Natural killer cell (primary cell): ENCODE measurements around the gene CCSAP. TPM values are rescaled to one million over a fixed set of nuclear protein-coding genes. Genes with fewer than 3 reads are reported as not detected.
"Not testable (repeated sequence)": the region's sequence is repeated elsewhere in the genome, so short reads cannot be mapped to it uniquely, and the experiment has no call there.

Source experiments
- ATAC-seq, 3 donors: fragments of 150-1000 bp in 2 of 3; fragments of 200-7000 bp in 1 of 3; cut with Tn5 transposase; 1 replicate in 1 of 3; 2 replicates in 2 of 3; pipeline ENCODE4 v1.10.0; 2021; ENCODE audit warnings: mild to moderate bottlenecking in 2 of 3, moderate library complexity in 2 of 3
- DNase-seq, 2 donors: peaks; one replicate each; pipeline versions ENCODE4 v3.0.0 to v3.0.0-alpha.2; 2013 to 2021; ENCODE audit warnings: mixed read lengths in 1 of 2
- H3K27ac ChIP-seq: one replicate; pipeline ENCODE4 v1.5.1; 2013; ENCODE audit warnings: mild to moderate bottlenecking, low read length
- H3K27me3 ChIP-seq: one replicate; pipeline ENCODE4 v1.6.1; 2013; ENCODE audit warnings: low read length; ENCODE audit not compliant: control insufficient read depth, insufficient read depth
- H3K36me3 ChIP-seq: one replicate; pipeline ENCODE4 v1.6.1; 2013; ENCODE audit warnings: low read length; ENCODE audit not compliant: control insufficient read depth, insufficient read depth
- H3K4me1 ChIP-seq: one replicate; pipeline ENCODE4 v1.6.1; 2013; ENCODE audit warnings: low read length; ENCODE audit not compliant: control insufficient read depth, insufficient read depth
- H3K4me3 ChIP-seq: one replicate; pipeline ENCODE4 v1.5.1; 2013; ENCODE audit warnings: low read length
- H3K9me3 ChIP-seq: one replicate; pipeline ENCODE4 v1.6.1; 2013; ENCODE audit warnings: low read length; ENCODE audit not compliant: control insufficient read depth, insufficient read depth
- H3K27ac Mint-ChIP-seq, 2 donors: one replicate each; pipeline ENCODE4 v1.8.0; 2022; ENCODE audit warnings: mild to moderate bottlenecking in 2 of 2, mixed read lengths in 2 of 2, moderate library complexity in 1 of 2
- H3K27me3 Mint-ChIP-seq, 2 donors: one replicate each; pipeline ENCODE4 v1.8.0; 2022; ENCODE audit warnings: low read depth in 2 of 2, mixed read lengths in 2 of 2
- H3K36me3 Mint-ChIP-seq: one replicate; pipeline ENCODE4 v1.8.0; 2022; ENCODE audit warnings: mixed read lengths
- H3K4me1 Mint-ChIP-seq, 2 donors: one replicate each; pipeline ENCODE4 v1.8.0; 2022; ENCODE audit warnings: mixed read lengths in 2 of 2
- H3K4me3 Mint-ChIP-seq: one replicate; pipeline ENCODE4 v1.8.0; 2022; ENCODE audit warnings: mild to moderate bottlenecking, moderate library complexity, mixed read lengths
- H3K9me3 Mint-ChIP-seq, 2 donors: one replicate each; pipeline ENCODE4 v1.8.0; 2022; ENCODE audit warnings: mixed read lengths in 2 of 2
- CTCF ChIP-seq: fragments of 200-600 bp; IDR thresholded peaks from one replicate; pipeline ENCODE4 v1.8.0; 2022; ENCODE audit warnings: antibody characterized with exemption
- WGBS: methylation state at CpG from one replicate; pipeline ENCODE4 v1.1.7; 2013; ENCODE audit warnings: missing lambda C conversion rate; ENCODE audit not compliant: insufficient coverage; 5-methylcytosine and 5-hydroxymethylcytosine counted together
- intact Hi-C: fragments of 100-400 bp; cut with micrococcal nuclease; formaldehyde crosslinking; loops from one replicate; pipeline ENCODE4 v1.14.2; 2022
- total RNA-seq, 4 donors: library from RNA; stranded (reverse); fragments of 120-200 nt in 1 of 4; gene quantifications; one replicate each; pipeline versions ENCODE4 v1.2.3 to v1.2.4, GENCODE V29; 2013 to 2022

Gene CCSAP
- total RNA-seq, 3 donors from 2014 or later (not counting 1 experiment from before 2014, with no cell fraction given): 6.8 to 14.0 (median 10.2) TPM

DNA sequence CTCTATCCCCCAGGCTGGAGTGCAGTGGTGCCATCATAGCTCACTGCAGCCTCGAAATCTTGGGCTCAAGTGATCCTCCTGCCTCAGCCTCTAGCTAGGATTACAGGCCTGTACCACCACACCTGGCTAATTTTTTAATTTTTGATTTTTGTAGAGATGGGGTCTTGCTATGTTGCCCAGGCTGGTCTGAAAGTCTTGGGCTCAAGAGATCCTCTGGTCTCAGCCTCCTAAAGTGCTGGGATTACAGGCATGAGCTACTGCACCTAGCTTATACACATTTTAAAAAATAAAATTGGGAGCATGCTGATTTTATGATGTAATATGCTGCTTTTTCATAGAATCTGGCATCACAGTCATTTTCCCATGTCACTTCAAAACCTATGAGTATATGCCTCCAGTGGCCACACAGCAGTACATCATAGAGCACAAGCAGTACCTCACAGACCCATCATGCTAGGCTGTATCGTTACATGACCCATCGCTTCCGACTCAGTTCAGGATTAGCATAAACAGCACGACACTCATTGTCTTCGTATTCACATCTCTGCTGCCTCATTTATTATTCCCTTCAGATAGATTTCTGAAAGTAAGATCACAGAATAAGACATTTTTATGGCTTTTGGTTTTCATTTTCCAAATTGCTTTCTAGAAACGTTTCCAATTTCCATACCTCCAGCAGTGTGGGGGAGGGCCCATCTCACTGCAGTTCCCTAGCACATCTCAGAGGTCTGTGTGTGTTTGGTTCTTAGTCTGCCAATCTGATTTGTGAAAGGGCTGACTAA, 35.9 kb upstream of the CCSAP start:
- Mint-ChIP-seq H3K9me3 (no peaks in the 10 kb centered on the region), H3K27me3 (no peaks in the 10 kb centered on the region), H3K4me1 (no peaks in the 10 kb centered on the region)

DNA sequence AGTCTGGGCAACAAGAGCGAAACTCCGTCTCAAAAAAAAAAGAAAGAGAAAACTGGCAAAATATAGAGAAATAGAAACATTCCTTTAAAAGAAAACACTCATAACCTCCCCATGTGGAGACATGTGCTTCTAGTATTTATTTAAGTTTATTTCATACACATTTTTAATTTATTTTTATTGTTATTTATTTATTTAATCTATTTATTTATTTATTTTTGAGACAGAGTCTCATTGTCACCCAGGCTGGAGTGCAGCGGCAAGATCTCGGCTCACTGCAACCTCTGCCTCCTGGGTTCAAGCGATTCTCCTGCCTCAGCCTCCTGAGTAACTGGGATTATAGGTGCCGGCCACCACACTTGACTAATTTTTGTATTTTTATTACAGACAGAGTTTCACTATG, 35.2 kb upstream of the CCSAP start:
- H3K4me1 Mint-ChIP-seq, H3K36me3 Mint-ChIP-seq, H3K4me1 ChIP-seq, H3K9me3 Mint-ChIP-seq, DNase-seq, H3K27ac ChIP-seq, H3K27ac Mint-ChIP-seq, H3K4me3 Mint-ChIP-seq, H3K4me3 ChIP-seq, H3K36me3 ChIP-seq, H3K27me3 ChIP-seq, intact Hi-C loops, H3K9me3 ChIP-seq, ATAC-seq, H3K27me3 Mint-ChIP-seq: not testable (repeated sequence)
- WGBS: 95% methylated on average over 4 of the region's 6 CpGs

More for the DNA sequence above, 35.9 kb upstream of the CCSAP start:
- WGBS: 84% methylated on average over 6 of the region's 7 CpGs
- Mint-ChIP-seq H3K27ac (no peak overlapping the region), H3K4me3 (no peak overlapping the region), H3K36me3 (no peaks in the 10 kb centered on the region)
- Histone ChIP-seq H3K27me3 (no peaks in the 10 kb centered on the region), H3K4me3 (no peak overlapping the region), H3K4me1 (no peaks in the 10 kb centered on the region), H3K27ac (no peak overlapping the region), H3K9me3 (no peaks in the 10 kb centered on the region), H3K36me3 (no peaks in the 10 kb centered on the region)
- no peak for TF ChIP-seq CTCF
- intact Hi-C loops: no loop called here
- ATAC-seq: no peak
- no peak for DNase-seq

- no peak overlapping the region for H3K4me3 Mint-ChIP-seq
- no peaks in the 10 kb centered on the region for H3K4me1 ChIP-seq
Observed at GRCh38 chr1:229377429-229377828, 34.6 kb upstream of the CCSAP start.

GRCh38 chr1:229376521-229376920, 33.7 kb upstream of the CCSAP start:
- Mint-ChIP-seq H3K4me1 (no peaks in the 10 kb centered on the region), H3K27me3 (no peaks in the 10 kb centered on the region), H3K36me3 (no peaks in the 10 kb centered on the region), H3K9me3 (no peaks in the 10 kb centered on the region), H3K27ac (no peak overlapping the region), H3K4me3 (no peak overlapping the region)
- no peaks in the 10 kb centered on the region for H3K9me3 ChIP-seq
- H3K27me3 ChIP-seq: no peaks in the 10 kb centered on the region
- intact Hi-C loops: no loop called here
- no peak for DNase-seq
- no peak for ATAC-seq
- H3K36me3 ChIP-seq: no peaks in the 10 kb centered on the region
- WGBS: 94% methylated on average over 6 of the region's 6 CpGs
- H3K4me3 ChIP-seq: no peak overlapping the region
- TF ChIP-seq CTCF: no peak
- H3K4me1 ChIP-seq: no peaks in the 10 kb centered on the region
- H3K27ac ChIP-seq: no peak overlapping the region

More at GRCh38 chr1:229377429-229377828, 34.6 kb upstream of the CCSAP start:
- no peak overlapping the region for H3K27ac Mint-ChIP-seq
- ATAC-seq (no peak), DNase-seq (no peak)
- TF ChIP-seq CTCF: no peak
- Histone ChIP-seq H3K27me3 (no peaks in the 10 kb centered on the region), H3K4me3 (no peak overlapping the region), H3K36me3 (no peaks in the 10 kb centered on the region), H3K27ac (no peak overlapping the region), H3K9me3 (no peaks in the 10 kb centered on the region)
- intact Hi-C loops: no loop called here
- no peaks in the 10 kb centered on the region for H3K36me3 Mint-ChIP-seq
- H3K27me3 Mint-ChIP-seq: no peaks in the 10 kb centered on the region
- no peaks in the 10 kb centered on the region for H3K9me3 Mint-ChIP-seq
- 91% methylated on average over 10 of the region's 10 CpGs for WGBS
- H3K4me1 Mint-ChIP-seq: no peaks in the 10 kb centered on the region
